ENCODE results near the gene ARPC1A. TPM values are rescaled to one million over a fixed set of nuclear protein-coding genes. Genes with fewer than 3 reads are reported as not detected.
A peak's percentile ranks its signal among the peaks of the same experiment; 100 is the strongest.
"Not testable (repeated sequence)": the region's sequence is repeated elsewhere in the genome, so short reads cannot be mapped to it uniquely, and the experiment has no call there.

ARPC1A gene
- total RNA-seq, 5 donors from 2014 or later (not counting 1 experiment from before 2014, with no cell fraction given): 30.6 to 49.1 (median 40.4) TPM

- no peaks in the 10 kb centered on the region for H3K27me3 Mint-ChIP-seq
- DNase-seq (peak in 31 of 35 experiments; percentile 24 to 74 (median 43)), ATAC-seq (replicated peaks in 1 of 4) (peak; percentile 25 to 54 (median 48))
- CTCF ChIA-PET: interaction anchor here (0.6 to 1.2 kb wide), 2 partner anchors 16 to 33 kb away, joined by 3 to 5 read pairs; partner anchors contain the start of genes BUD31 (in 1 of the 2) and PDAP1 (in 1 of the 2)
- H3K27ac ChIP-seq (ENCODE audit: low read length): peak overlapping the region; percentile 89
- POLR2A ChIA-PET: interaction anchor here (0.7 to 1.4 kb wide), 3 partner anchors 33 to 257 kb away, joined by 5 to 6 read pairs (median 5); partner anchors contain the start of genes BUD31 (in 1 of the 2) and PDAP1 (in 1 of the 2)
- H3K9me3 Mint-ChIP-seq: no peaks in the 10 kb centered on the region
- H3K27ac Mint-ChIP-seq: peak overlapping the region; percentile 84 to 88
- H3K36me3 ChIP-seq (ENCODE audit: control insufficient read depth in 2 of 2, extremely low read depth in 1 of 2, insufficient read depth in 1 of 2, low read length in 1 of 2): peaks cover 0 to 15% of the 10 kb centered on the region in 2 donors
- H3K27me3 ChIP-seq (replicated peaks in 1 of 2; ENCODE audit: control insufficient read depth in 2 of 2, extremely low read depth in 1 of 2, insufficient read depth in 2 of 2, low read length in 1 of 2): no peaks in the 10 kb centered on the region
- peaks cover 41 to 45% (median 45%) of the 10 kb centered on the region in 3 donors for H3K4me1 Mint-ChIP-seq
- WGBS (ENCODE audit: insufficient coverage): under 1% methylated on average over 38 of the region's 58 CpGs
- no peaks in the 10 kb centered on the region for H3K9me3 ChIP-seq
- H3K36me3 Mint-ChIP-seq: peaks cover 10% of the 10 kb centered on the region
- H3K4me3 ChIP-seq (ENCODE audit: control insufficient read depth in 1 of 2, extremely low read depth in 1 of 2, low read length in 1 of 2): peak overlapping the region; percentile 75 to 79
- peak overlapping the region; percentile 72 to 85 (median 74) for H3K4me3 Mint-ChIP-seq
- peaks cover 16 to 59% of the 10 kb centered on the region in 2 experiments for H3K4me1 ChIP-seq (ENCODE audit: control insufficient read depth in 1 of 2, extremely low read depth in 1 of 2, insufficient read depth in 2 of 2, low read length in 2 of 2)
Measured at GRCh38 chr7:99375070-99375807, 49.5 kb downstream of the ARPC1A start.

- H3K27me3 Mint-ChIP-seq: no peaks in the 10 kb centered on the region
- peaks cover 5 to 35% of the 10 kb centered on the region in 2 donors for H3K36me3 ChIP-seq (ENCODE audit: control insufficient read depth in 2 of 2, extremely low read depth in 1 of 2, insufficient read depth in 1 of 2, low read length in 1 of 2)
- CTCF ChIA-PET: interaction anchor here in 1 of 2 donors (0.6 to 0.9 kb wide), 2 partner anchors 30 to 87 kb away, joined by 4 to 5 read pairs; partner anchors contain the start of genes BUD31 and PDAP1
- DNase-seq (peak in 29 of 35 experiments; percentile 30 to 81 (median 46)), ATAC-seq (replicated peaks in 1 of 4) (peak in 1 of 4 experiments; percentile 22)
- H3K27ac Mint-ChIP-seq: peak overlapping the region; percentile 93 to 95
- peaks cover 17% of the 10 kb centered on the region for H3K36me3 Mint-ChIP-seq
- peak overlapping the region; percentile 99 for H3K27ac ChIP-seq (ENCODE audit: low read length)
- peaks cover 27 to 86% of the 10 kb centered on the region in 2 experiments for H3K4me1 ChIP-seq (ENCODE audit: control insufficient read depth in 1 of 2, extremely low read depth in 1 of 2, insufficient read depth in 2 of 2, low read length in 2 of 2)
- no peaks in the 10 kb centered on the region for H3K27me3 ChIP-seq (replicated peaks in 1 of 2; ENCODE audit: control insufficient read depth in 2 of 2, extremely low read depth in 1 of 2, insufficient read depth in 2 of 2, low read length in 1 of 2)
- H3K9me3 Mint-ChIP-seq: no peaks in the 10 kb centered on the region
- H3K4me3 ChIP-seq (ENCODE audit: control insufficient read depth in 1 of 2, extremely low read depth in 1 of 2, low read length in 1 of 2): peak overlapping the region; percentile 39 to 40
- H3K4me3 Mint-ChIP-seq: peak overlapping the region; percentile 63 to 72 (median 68)
- H3K9me3 ChIP-seq: no peaks in the 10 kb centered on the region
- peaks cover 58 to 65% (median 59%) of the 10 kb centered on the region in 3 donors for H3K4me1 Mint-ChIP-seq
- WGBS (ENCODE audit: insufficient coverage): 0% methylated on average over 3 of the region's 7 CpGs
- POLR2A ChIA-PET: interaction anchor here (0.5 to 0.7 kb wide), 2 partner anchors 21 to 178 kb away, joined by 4 to 7 read pairs; no protein-coding TSS in a partner anchor
Measured at GRCh38 chr7:99379043-99379577, 53.4 kb downstream of the ARPC1A start.

- Histone ChIP-seq H3K27ac (ENCODE audit: low read length) (peak overlapping the region; percentile 99), H3K4me3 (ENCODE audit: control insufficient read depth in 1 of 2, extremely low read depth in 1 of 2, low read length in 1 of 2) (peak overlapping the region; percentile 39 to 40), H3K36me3 (ENCODE audit: control insufficient read depth in 2 of 2, extremely low read depth in 1 of 2, insufficient read depth in 1 of 2, low read length in 1 of 2) (peaks cover 5 to 37% of the 10 kb centered on the region in 2 donors), H3K4me1 (ENCODE audit: control insufficient read depth in 1 of 2, extremely low read depth in 1 of 2, insufficient read depth in 2 of 2, low read length in 2 of 2) (peaks cover 27 to 92% of the 10 kb centered on the region in 2 experiments)
- WGBS (ENCODE audit: insufficient coverage): no CpG with 5 or more reads among the region's 7 CpGs
- H3K27me3 ChIP-seq (replicated peaks in 1 of 2; ENCODE audit: control insufficient read depth in 2 of 2, extremely low read depth in 1 of 2, insufficient read depth in 2 of 2, low read length in 1 of 2); H3K27me3 Mint-ChIP-seq; H3K9me3 ChIP-seq; ATAC-seq (replicated peaks in 1 of 4); H3K9me3 Mint-ChIP-seq: not testable (repeated sequence)
- peak in 1 of 35 experiments; percentile 11 for DNase-seq
- Mint-ChIP-seq H3K4me1 (peaks cover 63 to 70% (median 64%) of the 10 kb centered on the region in 3 donors), H3K36me3 (peaks cover 17% of the 10 kb centered on the region), H3K27ac (peak overlapping the region; percentile 93 to 95), H3K4me3 (peak overlapping the region; percentile 68 to 78 (median 72))
- CTCF ChIA-PET: interaction anchor here in 1 of 2 donors (0.6 to 0.9 kb wide), 2 partner anchors 29 to 87 kb away, joined by 4 to 5 read pairs; partner anchors contain the start of genes BUD31 and PDAP1
- POLR2A ChIA-PET: interaction anchor here (0.5 to 0.7 kb wide), 2 partner anchors 22 to 178 kb away, joined by 4 to 7 read pairs; no protein-coding TSS in a partner anchor
Measured at GRCh38 chr7:99379693-99380031, 54.0 kb downstream of the ARPC1A start.

- ATAC-seq (replicated peaks in 1 of 4) (peak in 2 of 4 experiments; percentile 2 to 13), DNase-seq (peak in 9 of 35 experiments; percentile 13 to 63 (median 32))
- H3K4me3 ChIP-seq (ENCODE audit: control insufficient read depth in 1 of 2, extremely low read depth in 1 of 2, low read length in 1 of 2): peak overlapping the region; percentile 39 to 40
- Mint-ChIP-seq H3K4me1 (peaks cover 63 to 70% (median 64%) of the 10 kb centered on the region in 3 donors), H3K27ac (peak overlapping the region; percentile 93 to 95), H3K36me3 (peaks cover 17% of the 10 kb centered on the region), H3K9me3 (no peaks in the 10 kb centered on the region), H3K4me3 (peak overlapping the region; percentile 68 to 78 (median 72)), H3K27me3 (no peaks in the 10 kb centered on the region)
- peaks cover 5 to 38% of the 10 kb centered on the region in 2 donors for H3K36me3 ChIP-seq (ENCODE audit: control insufficient read depth in 2 of 2, extremely low read depth in 1 of 2, insufficient read depth in 1 of 2, low read length in 1 of 2)
- CTCF ChIA-PET: interaction anchor here in 1 of 2 donors (0.8 to 1.2 kb wide), 2 partner anchors 13 to 29 kb away, joined by 3 to 4 read pairs; partner anchors contain the start of genes BUD31 and PDAP1
- 0% methylated on average over 3 of the region's 12 CpGs for WGBS (ENCODE audit: insufficient coverage)
- peaks cover 27 to 98% of the 10 kb centered on the region in 2 experiments for H3K4me1 ChIP-seq (ENCODE audit: control insufficient read depth in 1 of 2, extremely low read depth in 1 of 2, insufficient read depth in 2 of 2, low read length in 2 of 2)
- no peaks in the 10 kb centered on the region for H3K27me3 ChIP-seq (replicated peaks in 1 of 2; ENCODE audit: control insufficient read depth in 2 of 2, extremely low read depth in 1 of 2, insufficient read depth in 2 of 2, low read length in 1 of 2)
- POLR2A ChIA-PET: interaction anchor here in 1 of 2 donors (1.0 kb wide), 2 partner anchors 13 to 29 kb away, joined by 3 to 7 read pairs; partner anchors contain the start of genes BUD31 and PDAP1
- no peaks in the 10 kb centered on the region for H3K9me3 ChIP-seq
- peak overlapping the region; percentile 99 for H3K27ac ChIP-seq (ENCODE audit: low read length)
Measured at GRCh38 chr7:99380032-99380822, 54.5 kb downstream of the ARPC1A start.

- ATAC-seq (replicated peaks in 1 of 4) (peak; percentile 87 to 97 (median 96)), DNase-seq (peak; percentile 67 to 98 (median 92))
- H3K4me3 Mint-ChIP-seq: peak overlapping the region; percentile 68 to 78 (median 72)
- peaks cover 10 to 44% of the 10 kb centered on the region in 2 donors for H3K36me3 ChIP-seq (ENCODE audit: control insufficient read depth in 2 of 2, extremely low read depth in 1 of 2, insufficient read depth in 1 of 2, low read length in 1 of 2)
- peak overlapping the region; percentile 93 to 95 for H3K27ac Mint-ChIP-seq
- no peaks in the 10 kb centered on the region for H3K9me3 ChIP-seq
- peak overlapping the region; percentile 39 to 40 for H3K4me3 ChIP-seq (ENCODE audit: control insufficient read depth in 1 of 2, extremely low read depth in 1 of 2, low read length in 1 of 2)
- peak overlapping the region; percentile 99 for H3K27ac ChIP-seq (ENCODE audit: low read length)
- POLR2A ChIA-PET: interaction anchor here (0.5 to 1.0 kb wide), 4 partner anchors 12 to 51 kb away, joined by 3 to 7 read pairs (median 4); partner anchors contain the start of genes BUD31 (in 1 of the 2) and PDAP1 (in 1 of the 2)
- CTCF ChIA-PET: interaction anchor here in 1 of 2 donors (0.8 to 1.2 kb wide), 2 partner anchors 12 to 28 kb away, joined by 3 to 4 read pairs; partner anchors contain the start of genes BUD31 and PDAP1
- peaks cover 17% of the 10 kb centered on the region for H3K36me3 Mint-ChIP-seq
- H3K4me1 Mint-ChIP-seq: peaks cover 60 to 73% (median 62%) of the 10 kb centered on the region in 3 donors
- peaks cover 25 to 96% of the 10 kb centered on the region in 2 experiments for H3K4me1 ChIP-seq (ENCODE audit: control insufficient read depth in 1 of 2, extremely low read depth in 1 of 2, insufficient read depth in 2 of 2, low read length in 2 of 2)
- 22% methylated on average over 14 of the region's 16 CpGs for WGBS (ENCODE audit: insufficient coverage)
- no peaks in the 10 kb centered on the region for H3K27me3 Mint-ChIP-seq
- H3K27me3 ChIP-seq (replicated peaks in 1 of 2; ENCODE audit: control insufficient read depth in 2 of 2, extremely low read depth in 1 of 2, insufficient read depth in 2 of 2, low read length in 1 of 2): no peaks in the 10 kb centered on the region
- H3K9me3 Mint-ChIP-seq: no peaks in the 10 kb centered on the region
Measured at GRCh38 chr7:99380823-99381663, 55.3 kb downstream of the ARPC1A start.
